Ovary (tissue), 3 donors: Measurements from ENCODE around the gene ORMDL1.

ENCODE experiments used
- POLR2A ChIP-seq: fragments of 450-650 bp; IDR thresholded peaks from one replicate; pipeline ENCODE4 v1.6.1; 2017; ENCODE audit warnings: antibody characterized with exemption, mild to moderate bottlenecking, moderate library complexity
- TF ChIP-seq, protein P1 (sequence below), 3 donors: fragments of 450-650 bp in 2 of 3; fragments of 200-600 bp in 1 of 3; IDR thresholded peaks; one replicate each; pipeline versions ENCODE4 v1.5.1 to v1.8.0; 2016 to 2022; ENCODE audit warnings: antibody characterized with exemption in 3 of 3, mild to moderate bottlenecking in 1 of 3
- donor health status: DM: no; HTN: no; CAD: no.

DNA sequence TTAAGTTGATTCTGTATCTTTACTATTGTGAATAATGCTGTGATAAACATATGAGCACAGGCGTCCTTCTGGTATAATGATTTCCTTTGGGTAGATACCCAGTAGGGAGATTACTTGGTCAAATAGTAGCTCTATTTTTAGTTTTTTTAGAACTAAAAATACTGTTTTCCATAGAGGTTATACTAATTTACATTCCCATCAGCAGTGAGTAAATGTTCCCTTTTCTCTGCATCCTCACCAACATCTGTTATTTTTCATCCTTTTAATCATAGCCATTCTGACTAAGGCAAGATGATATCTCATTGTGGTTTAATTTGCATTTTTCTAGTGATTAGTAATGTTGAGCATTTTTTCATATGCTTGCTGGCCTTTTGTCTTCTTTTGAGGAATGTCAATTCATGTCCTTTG is 35.2 kb upstream of the ORMDL1 start:
- TF ChIP-seq, protein P1, sequence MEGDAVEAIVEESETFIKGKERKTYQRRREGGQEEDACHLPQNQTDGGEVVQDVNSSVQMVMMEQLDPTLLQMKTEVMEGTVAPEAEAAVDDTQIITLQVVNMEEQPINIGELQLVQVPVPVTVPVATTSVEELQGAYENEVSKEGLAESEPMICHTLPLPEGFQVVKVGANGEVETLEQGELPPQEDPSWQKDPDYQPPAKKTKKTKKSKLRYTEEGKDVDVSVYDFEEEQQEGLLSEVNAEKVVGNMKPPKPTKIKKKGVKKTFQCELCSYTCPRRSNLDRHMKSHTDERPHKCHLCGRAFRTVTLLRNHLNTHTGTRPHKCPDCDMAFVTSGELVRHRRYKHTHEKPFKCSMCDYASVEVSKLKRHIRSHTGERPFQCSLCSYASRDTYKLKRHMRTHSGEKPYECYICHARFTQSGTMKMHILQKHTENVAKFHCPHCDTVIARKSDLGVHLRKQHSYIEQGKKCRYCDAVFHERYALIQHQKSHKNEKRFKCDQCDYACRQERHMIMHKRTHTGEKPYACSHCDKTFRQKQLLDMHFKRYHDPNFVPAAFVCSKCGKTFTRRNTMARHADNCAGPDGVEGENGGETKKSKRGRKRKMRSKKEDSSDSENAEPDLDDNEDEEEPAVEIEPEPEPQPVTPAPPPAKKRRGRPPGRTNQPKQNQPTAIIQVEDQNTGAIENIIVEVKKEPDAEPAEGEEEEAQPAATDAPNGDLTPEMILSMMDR (IDR thresholded peaks at IDR 0.05), result no peak
- TF ChIP-seq POLR2A, result no peak
